Right renal cortex interstitium (tissue), 3 donors: ENCODE data around the gene CORO7. TPM values are rescaled to one million over a fixed set of nuclear protein-coding genes. Genes with fewer than 3 reads are reported as not detected.

Source experiments
- DNase-seq, 3 donors: peaks; one replicate each; pipeline ENCODE4 v3.0.0-alpha.2; 2013; ENCODE audit warnings: low read depth in 3 of 3, low spot score in 2 of 3
- polyA plus RNA-seq, 3 donors: library from polyadenylated mRNA; unstranded; fragments of 120-200 nt; gene quantifications; one replicate each; pipeline ENCODE4 v1.2.1, GENCODE V29; 2013; ENCODE audit not compliant: insufficient read length in 3 of 3

CORO7 gene
- polyA plus RNA-seq, result 10 to 100 TPM; 14.3 to 17.2 (median 14.3) TPM

DNA sequence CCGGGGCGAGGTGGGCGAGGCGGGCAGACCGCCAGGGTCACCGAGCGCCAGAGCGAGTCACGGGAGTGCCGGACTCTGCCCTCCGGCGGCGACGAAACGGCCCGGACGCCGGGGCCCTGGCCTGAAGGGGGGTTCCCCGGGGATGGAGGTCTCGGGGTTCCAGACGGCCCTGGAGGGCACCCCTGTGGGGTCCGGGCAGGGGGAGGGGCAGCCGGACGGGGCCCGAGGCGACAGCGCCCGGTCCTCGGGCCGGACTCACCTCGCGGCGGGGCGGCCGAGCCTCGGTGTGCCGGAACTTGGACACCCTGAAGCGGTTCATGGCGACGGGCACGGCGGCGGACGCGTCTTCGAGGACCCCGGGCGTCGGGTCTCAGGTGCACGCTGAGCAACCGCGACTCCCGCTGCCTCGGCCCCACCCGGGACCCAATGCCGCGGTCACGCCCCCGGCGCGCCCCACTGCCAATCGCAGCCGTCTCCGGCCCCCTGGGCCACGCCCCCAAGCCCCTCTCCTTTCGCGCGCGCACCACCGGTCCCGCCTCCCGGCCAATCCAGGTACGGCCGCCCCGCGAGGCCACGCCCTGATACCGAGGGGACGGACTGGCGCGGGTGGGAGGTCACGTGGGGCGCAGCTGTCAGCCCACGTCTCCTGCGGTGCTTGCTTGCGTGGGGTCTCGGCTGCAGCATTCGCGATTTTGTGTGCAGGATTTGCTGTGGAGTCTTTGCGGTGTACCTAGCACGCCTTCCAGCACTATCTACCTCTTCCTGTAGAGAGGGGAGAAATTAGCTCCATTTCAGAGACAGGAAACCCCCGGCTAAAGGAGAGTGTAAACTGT lies at the start of gene CORO7:
CORO7 (minus strand) TSS at position 397 of the 833 bp plus-strand sequence; CDS start at position 319, 78 bp downstream.
- DNase-seq, result peak in 2 of 3 donors; percentile 62 to 76

DNA sequence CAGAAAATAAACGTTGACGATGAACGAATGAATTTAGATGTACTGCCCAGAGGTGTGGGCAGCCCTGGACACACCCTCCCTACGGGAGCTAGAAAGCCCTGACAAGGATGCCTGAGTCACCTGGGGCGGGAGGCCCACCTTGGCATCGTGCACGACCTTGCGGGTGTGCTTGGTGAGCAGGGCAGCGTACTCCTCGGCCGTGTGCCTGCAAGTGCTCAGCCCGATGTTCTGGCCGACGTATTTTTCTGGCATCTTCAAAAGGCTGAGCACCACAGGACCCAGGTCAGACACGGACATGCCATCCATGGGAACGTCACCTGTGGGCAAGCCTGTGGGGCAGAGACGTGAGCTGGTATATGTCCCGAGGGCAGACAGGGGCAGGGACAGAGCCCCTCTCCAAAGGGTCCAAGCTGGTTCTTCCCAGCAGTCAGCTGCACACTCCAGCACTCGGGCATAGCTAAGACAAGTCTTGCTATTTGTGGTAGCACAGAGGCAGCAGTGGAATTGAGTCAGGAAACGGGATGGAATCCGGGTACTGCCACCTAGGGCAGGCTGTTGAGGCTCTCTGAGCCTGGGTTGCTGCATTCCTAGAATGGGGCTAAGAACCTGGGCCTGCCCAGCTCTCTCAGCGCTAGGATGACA lies 47.2 kb upstream of the CORO7 start:
- no peak for DNase-seq

DNA sequence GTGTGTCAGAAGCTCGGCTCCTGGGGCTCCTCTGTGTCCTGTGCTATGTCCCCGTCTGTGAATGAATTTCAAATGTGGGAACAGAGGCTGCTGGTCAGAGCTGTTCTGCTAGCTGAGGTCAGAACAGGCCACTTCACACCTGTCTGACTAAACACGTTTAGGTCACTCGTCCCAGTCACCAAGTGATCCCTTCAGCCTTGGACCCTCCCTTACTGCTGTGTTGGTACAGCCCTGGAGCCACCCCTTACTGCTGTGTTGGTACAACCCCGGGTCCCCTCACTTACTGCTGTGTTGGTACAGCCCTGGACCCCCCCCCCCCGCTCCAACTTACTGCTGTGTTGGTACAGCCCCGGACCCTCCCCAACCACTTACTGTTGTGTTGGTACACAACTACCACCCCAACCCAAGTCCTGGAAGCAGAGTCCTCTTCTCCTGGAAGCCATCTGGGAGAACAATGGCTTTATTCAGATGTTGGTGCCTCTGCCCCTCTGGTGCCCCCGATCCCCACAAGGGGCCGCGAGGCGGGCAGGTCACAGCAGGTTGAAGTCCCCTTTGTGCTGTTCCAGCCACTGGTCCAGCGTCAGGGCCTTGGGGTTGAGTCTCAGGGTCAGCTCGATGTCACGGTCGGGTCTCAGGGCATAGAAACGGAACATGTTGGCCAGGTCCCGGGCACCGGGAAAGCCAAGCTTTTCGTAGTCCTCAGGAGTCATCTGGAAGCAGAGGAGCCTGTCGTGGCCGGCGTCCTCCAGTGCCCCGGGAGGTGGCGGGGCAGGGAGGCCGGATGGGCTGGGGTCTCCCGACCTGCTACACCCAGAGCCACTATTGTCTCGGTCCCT lies 45.1 kb upstream of the CORO7 start:
- DNase-seq, result no peak

DNA sequence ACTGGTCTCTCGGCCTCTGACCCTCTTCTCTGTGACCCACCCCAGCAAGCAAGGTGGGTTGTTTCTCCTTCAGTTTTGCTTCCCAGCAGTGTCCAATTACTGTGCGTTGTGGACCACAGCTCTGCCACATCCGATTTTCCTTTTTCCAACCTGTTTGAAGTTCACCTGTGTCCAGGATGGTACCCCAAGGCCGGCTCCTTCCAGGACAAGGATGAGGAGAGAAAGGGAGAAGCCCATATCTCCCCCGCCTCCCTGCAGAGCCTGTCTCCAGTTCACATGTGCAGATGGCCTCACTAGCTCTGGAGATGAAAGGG lies 44.5 kb upstream of the CORO7 start:
- DNase-seq, result no peak

DNA sequence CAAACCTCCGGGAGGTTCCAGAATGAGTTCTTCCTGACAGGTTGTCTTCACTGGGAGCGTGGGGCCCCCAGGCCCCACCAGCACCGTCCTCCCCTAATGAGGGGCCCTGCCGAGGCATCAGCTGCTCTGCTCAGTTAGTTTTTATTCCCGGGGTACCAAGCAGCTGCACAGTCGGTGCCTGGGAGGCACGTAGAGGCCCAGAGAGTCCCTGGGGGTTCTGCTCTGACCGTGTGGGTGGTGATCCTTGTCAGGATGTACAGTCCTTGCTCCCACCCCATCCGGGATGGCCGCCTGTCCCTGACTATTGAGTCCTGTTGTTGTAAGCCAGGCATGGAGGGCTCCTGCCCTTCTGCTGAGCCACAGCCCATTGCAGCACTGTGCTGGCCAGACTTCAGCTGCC lies 39.6 kb upstream of the CORO7 start:
- no peak for DNase-seq

DNA sequence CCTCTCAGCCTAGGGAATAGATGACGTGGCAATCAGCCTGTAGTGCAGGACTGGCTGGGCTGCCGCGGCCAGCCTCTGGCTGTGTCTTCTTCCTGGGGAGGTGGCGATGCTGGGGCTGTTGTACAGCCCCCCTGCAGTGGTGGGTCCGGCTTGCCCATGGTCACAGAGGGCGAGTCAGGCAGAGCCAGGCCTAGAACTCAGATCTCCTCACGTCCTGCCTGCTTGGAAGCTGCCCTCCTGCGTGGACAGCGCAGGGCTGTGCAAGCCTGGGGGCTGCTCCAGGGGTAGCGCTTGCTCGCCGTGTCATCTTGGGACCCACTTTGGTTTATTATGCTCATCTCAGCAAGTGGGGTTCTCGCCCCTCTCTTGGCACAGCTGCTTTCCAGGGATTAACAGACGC lies 38.7 kb upstream of the CORO7 start:
- DNase-seq, result no peak

DNA sequence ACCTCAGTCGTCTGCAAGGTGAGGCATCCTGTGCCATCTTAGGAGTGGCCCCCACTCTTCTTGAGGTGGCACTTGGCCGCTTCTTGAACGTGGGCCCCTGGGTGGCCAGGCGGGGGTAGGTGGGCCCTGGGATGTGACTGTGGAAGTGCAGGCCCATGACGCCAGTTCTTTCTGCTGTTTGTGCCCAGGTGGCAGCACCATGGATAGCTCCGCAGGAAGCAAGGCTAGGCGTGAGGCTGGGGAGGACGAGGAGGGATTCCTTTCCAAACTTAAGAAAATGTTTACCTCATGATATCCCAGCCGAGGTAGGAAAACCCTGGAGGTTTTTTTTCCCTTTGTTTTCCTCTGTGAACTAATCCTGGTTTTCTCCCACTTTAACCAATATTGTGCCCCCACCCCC lies 38.2 kb upstream of the CORO7 start:
- DNase-seq, result no peak

DNA sequence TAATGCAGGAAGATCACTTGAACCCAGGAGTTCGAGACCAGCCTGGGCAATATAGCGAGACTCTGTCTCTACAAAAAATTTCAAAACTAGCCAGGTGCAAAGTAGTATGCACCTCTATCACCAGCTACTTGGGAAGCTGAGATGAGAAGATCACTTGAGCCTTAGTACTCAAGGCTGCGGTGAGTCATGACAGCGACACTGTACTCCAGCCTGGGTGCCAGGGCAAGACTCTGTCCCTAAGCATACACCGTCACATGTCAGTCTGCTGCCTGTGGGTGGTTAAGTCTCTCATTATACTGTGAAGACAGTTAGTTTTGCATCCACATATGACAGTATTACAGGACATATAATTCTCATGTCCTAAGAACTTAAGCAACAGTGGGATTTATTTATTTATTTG lies 36.3 kb upstream of the CORO7 start:
- no peak for DNase-seq

DNA sequence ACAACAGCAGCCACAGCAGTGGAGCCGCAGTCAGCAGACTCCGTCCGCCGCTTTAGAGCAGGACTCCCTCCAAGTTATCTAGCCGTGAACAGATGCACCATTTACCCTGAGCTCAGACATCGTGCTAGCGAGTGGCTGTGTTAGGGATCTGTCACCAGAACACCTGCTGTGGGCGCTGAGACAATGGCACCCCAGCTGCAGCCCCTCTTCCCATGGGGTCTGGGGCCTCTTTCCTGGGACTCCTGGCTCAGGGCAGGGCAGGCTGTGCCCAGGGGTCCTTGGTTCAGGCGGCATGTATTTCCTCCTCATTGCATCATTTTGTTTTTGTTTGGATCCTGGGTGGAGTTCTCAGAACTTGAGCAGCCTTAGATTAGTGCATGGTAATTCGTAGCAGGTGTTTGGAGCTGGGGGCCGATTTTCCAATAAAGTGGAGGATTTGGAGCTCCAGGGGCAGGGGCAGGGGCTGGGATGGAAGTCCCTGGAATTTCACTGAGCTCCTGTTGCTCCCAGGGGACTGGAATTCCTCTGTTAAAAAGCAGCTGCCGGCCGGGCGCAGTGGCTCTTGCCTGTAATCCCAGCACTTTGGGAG lies 34.6 kb upstream of the CORO7 start:
- no peak for DNase-seq

DNA sequence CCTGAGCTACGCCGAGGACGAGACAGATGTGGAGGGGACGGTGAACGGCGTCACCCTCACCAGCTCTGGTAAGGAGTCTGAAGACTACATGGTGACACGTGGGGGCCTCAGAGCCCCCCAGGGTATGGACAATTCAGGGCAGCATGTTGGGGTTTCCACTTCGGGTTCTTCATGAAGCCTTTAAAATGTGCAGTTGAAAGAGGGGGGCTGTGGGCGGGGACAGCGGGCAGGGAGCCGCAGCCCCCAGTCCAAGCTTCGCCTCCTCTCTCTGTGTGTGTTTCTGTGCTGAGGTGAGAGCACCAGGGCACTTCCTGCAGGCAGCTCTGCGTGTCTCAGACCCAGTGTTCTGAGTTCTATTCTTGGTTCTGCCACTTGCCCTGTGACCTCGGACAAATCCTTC lies 34.0 kb upstream of the CORO7 start:
- DNase-seq, result no peak

DNA sequence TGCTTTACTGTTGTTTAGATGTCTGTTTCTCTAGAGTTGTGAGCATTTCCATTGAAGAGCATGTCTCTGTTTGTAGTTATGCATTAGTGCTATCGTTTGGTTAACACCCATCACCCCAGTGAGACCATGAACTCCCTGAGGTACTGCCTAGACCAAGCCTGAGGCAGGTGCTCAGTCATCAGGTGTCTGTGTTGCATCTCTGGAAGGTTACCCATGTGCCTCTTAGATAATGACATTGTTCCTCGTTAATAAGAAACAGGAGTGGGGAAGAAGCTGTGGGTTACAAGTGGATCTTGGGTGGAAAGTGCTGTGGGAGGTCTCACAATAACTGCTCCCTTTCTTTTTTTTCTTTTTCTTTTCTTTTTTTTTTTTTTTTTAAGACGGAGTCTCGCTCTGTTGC lies 27.6 kb upstream of the CORO7 start:
- DNase-seq, result no peak

DNA sequence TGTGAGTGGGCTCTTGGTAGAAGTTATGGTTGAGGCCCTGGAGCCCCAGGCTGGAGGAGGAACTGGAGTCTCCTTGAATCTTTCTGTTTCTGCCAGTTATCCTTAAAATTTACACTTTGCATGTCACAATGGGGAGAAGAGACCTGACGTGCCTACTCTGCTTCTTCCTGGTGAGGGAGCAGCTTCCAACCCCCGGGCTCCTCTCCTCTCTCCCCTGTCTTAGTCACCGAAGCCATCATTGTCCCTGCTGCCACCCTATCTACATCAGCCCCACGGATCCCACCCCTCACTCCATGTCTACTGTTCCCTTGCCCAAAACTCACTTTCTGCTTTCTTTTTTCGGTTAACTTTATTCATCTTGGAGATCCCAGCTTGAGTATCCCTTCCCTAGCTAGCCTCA lies 26.9 kb upstream of the CORO7 start:
- no peak for DNase-seq

DNA sequence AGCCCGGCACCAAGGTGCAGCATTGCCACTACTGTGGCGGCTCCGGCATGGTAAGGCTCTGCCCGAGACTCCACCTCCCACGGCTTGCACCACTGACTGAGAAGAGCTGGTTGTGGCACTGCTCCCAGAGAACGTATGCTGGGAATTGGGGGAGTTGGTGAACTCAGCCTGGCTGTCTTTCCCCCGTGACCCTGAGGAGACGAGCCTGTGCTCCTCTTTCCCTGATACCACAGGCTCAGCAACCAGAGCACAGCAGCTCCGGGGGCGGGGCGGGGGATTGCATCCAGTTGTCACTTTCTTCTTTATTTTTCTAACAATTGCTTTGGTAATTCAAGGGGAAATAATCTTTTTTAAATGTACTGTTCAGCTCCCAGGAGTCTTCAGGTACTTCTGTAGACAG lies 26.0 kb upstream of the CORO7 start:
- no peak for DNase-seq

DNA sequence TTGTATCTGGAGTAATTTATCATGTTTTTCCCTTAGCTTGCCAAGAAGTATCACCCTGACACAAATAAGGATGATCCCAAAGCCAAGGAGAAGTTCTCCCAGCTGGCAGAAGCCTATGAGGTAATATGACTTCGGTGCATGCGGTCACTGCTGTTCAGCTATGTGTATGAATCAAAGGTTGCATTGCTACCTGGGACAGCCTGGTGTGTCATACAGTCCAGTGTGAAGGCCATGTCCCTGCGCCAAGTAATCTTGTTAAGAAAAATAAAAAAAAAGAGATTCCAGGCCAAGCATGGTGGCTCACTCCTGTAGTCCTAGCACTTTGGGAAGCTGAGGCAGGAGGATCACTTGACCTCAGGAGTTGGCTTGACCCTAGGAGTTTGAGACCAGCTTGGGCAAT lies 21.0 kb upstream of the CORO7 start:
- DNase-seq, result no peak

DNA sequence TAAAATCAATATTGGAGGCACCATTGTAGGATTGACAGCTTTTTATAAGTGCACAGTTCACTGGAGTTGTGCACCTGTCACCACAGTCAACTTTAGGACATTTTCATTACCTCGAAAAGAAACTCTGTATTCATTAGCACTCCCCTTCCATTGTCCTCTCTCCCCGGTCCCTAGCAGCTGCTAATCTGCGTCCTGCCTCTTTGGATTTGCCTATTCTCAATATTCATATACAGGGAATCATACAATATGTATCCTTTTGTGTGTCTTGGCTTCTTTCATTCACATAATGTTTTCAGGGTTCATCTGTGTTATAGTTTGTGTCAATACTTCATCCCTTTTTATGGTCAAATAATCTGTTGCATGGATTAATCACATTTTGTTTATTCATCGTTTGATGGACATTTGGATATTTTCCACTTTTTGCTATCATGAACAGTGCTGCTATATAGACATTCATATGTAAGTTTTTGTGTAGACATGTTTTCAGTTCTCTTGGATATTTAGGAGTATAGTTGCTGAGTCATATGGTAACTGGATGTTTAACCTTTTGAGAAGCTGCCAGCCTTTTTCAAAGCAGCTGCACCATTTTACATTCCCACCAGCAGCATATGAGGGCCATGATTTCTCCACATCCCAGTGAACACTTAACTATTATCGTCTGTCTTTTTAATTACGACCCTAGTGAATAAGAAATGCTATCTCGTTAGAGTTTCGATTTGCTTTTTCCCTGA lies 19.1 kb upstream of the CORO7 start:
- DNase-seq, result no peak

DNA sequence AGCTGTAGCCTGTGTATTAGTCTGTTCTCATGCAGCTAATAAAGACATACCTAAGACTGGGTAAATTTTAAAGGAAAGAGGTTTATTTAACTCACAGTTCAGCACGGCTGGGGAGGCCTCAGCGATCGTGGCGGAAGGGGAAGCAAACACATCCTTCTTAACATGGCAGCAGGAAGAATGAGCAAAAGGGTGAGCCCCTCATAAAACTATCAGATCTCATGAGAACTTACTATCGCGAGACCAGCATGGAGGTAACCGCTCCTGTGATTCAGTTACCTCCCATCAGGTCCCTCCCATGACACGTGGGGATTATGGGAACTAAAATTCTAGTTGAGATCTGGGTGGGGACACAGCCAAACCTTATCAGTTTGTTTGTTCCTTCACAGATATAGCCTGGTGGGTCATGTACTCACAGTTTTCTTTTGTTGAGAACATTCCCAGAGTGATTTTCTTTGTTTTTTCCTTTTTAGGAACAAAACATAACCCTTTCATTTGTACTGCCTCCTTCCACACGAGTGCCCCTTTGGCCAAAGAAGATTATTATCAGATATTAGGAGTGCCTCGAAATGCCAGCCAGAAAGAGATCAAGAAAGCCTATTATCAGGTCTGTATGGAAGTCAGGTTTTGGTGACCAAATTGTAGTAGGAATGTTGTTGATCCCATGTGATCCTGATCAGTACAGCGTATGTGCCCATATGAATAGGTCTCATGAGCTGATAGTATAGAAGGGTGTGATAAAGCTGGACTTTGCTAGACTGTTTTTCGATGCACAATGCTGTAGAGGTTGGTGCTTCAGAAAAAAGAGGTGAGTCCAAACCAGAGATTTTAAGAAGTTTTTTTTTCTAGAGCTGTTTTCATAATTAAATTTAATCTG lies 17.8 kb upstream of the CORO7 start:
- DNase-seq, result no peak

DNA sequence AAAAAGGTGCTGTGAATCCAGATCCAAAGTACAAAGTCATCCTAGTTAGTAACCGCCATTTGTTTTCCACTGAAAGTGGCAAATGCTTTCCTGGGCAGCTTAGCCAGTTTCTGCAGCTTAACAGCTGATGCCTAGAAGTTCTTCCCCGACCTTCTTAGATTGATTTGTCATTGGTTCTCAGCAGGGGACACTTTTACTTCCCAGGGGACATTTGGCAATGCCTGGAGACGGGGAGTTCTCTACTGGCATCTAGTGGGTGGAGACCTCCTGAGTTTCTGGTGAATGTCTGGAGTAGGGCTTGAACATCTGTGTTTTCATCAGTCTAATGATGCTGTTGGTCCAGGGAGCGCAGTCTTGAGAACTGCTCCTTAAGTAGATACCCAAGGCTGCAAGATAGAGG lies 16.8 kb upstream of the CORO7 start:
- no peak for DNase-seq

DNA sequence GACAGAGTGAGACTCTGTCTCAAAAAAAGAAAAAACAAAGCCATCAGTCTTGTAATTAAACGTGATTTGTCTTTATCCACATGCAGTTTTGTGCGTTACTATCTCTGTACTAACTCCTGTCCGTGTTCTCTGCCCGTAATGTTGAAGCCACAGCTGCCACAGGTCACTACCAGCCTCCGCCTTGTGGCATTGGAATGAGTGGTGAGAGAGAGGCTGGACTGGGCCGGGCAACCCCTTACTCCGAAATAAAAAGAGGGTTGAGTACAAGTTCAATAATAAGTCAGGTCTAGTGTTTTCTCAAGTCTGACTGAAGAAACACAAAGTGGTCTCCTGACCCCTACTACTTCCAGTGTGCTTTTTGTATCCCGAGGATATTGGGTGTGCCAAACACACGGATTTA lies 14.6 kb upstream of the CORO7 start:
- no peak for DNase-seq

DNA sequence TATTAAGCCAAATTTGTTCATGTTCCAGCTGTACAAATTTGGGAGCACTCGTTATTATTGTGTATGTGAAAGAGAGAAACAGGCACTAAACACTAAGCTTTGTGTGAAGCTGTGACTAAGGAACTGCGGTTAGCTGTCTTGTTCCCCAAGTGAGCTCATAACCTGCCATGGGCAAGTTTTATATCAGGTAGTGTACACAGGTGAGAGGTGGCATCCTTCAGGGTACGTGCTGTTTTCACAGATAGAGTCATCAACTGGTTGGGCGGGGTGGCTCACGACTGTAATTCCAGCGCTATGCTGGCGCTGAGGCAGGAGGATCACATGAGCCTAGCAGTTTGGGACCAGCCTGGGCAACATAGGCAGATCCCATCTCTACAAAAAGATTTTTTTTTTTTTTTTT lies 12.1 kb upstream of the CORO7 start:
- no peak for DNase-seq
